GM19023 (cell line): ENCODE results near the gene TRIO.

Experiments
- ATAC-seq: cut with Tn5 transposase; IDR thresholded peaks from one replicate; pipeline ENCODE4 v1.9.1; 2021; ENCODE audit warnings: mild to moderate bottlenecking, moderate library complexity; ENCODE audit not compliant: unreplicated experiment

The TRIO gene

DNA sequence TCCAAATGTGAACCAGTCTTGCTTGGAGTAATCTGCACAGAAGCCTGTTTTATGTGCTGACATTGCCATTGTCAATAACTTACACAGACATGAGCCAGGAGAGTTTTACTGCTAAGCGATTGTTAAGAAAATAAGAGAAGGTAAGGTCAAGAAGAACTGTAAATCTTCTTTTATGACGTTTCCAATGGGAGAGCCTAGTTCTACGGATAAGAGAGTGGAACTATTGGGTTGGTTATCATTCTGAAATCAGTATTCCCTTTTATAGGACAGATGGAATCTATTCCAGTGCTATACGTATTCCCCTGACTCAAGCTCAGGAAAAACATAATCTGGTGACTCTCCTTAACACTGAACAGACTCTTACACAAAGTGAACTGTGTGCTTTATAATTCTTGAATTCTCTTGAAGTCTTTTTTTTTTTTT lies 300.5 kb downstream of the TRIO start:
- ATAC-seq, result no peak

GRCh38 chr5:14444161-14444560 lies 301.0 kb downstream of the TRIO start:
- ATAC-seq, result no peak

GRCh38 chr5:14445013-14445412 lies 301.9 kb downstream of the TRIO start:
- ATAC-seq, result no peak

GRCh38 chr5:14445576-14446290 lies 302.6 kb downstream of the TRIO start:
- ATAC-seq, result no peak

- ATAC-seq, result peak; percentile 64
These were observed 305.1 kb downstream of the TRIO start for GRCh38 chr5:14447958-14448911.

GRCh38 chr5:14449052-14449661 lies 306.0 kb downstream of the TRIO start:
- no peak for ATAC-seq

DNA sequence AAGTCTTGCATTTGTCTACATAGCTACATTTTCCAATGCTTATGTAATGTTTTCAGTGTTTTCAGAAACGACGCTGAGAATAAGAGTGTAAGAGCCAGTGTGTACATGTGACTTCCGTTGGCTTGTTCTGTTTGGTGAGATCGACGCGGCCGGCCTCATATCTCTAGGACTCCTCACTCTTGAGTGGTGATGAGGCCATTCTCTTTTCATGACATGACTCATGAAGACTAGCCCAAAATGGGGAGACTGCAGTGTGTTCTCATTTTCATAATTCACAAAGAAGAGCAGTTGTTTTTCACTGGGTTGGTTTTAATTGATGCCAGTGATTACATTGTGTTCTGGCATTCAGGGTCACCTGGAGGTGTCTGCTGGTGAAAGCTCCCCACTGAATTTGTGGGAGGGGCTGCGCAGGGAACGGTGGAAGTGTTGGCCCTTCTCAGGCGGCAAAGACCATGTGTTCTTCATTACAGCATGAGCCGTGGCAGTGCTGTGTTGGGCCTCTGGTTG lies 306.9 kb downstream of the TRIO start:
- no peak for ATAC-seq

GRCh38 chr5:14450742-14451141 lies 307.6 kb downstream of the TRIO start:
- no peak for ATAC-seq

- ATAC-seq, result no peak
These were observed 308.7 kb downstream of the TRIO start for GRCh38 chr5:14451871-14452270.

DNA sequence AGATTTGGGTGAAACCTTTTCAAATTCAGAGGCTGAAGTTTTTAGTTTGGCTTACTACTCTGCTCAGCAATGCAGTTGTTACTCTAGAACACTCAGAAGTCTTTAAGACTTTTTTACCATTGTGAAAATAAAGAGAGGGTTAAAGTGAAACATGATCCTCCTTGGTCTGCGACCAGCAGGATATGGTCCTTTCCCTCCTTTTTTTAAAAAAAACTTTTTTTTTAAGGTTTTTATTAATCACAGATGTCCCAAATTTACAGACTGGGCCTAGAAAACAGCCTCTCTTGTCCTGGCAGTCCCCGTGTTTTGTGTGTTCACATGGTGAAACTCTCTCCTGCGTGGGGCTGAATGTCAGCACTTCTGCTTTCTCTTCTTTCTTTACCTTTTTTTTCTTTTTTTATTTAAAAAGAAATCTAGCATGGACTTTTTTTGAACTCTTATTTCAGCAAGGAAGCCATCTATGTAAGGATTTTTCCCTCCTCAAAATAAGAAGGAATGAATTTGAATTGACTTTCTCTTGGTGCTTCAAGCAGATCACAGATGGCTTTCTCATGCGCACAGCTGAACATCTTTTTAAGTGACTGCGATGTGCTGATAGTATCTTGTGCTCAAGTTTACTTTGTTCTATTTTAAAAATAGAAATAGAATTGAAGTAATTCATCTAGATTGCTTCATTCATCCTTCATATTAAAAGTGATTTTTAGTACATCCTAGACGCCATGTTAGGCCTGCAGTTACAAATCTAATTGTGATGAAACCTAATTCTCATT lies 309.7 kb downstream of the TRIO start:
- no peak for ATAC-seq

DNA sequence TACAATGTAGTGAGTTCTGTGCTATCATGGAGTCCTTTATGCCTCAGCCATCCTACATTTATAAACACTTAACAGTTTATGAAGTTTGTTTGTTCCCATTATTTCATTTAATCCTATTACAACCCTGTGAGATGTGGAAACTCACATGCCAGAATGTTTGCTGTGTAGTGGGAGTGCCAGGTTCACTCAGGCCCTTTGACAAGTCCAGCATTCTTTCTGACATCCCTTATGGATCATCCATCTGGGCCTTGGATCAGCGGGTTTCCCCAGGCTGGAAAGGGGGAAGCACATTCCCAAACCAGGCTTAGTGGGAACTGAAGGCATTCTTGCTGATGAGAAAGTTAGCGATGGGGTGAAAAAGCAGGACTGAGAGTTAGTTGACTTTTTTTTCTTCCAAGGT lies 310.3 kb downstream of the TRIO start:
- ATAC-seq, result no peak

GRCh38 chr5:14455814-14456321 lies 312.7 kb downstream of the TRIO start:
- no peak for ATAC-seq

- ATAC-seq, result no peak
These were observed 314.3 kb downstream of the TRIO start for GRCh38 chr5:14457476-14457875.

- ATAC-seq, result no peak
These were observed 315.3 kb downstream of the TRIO start for GRCh38 chr5:14458414-14458813.

DNA sequence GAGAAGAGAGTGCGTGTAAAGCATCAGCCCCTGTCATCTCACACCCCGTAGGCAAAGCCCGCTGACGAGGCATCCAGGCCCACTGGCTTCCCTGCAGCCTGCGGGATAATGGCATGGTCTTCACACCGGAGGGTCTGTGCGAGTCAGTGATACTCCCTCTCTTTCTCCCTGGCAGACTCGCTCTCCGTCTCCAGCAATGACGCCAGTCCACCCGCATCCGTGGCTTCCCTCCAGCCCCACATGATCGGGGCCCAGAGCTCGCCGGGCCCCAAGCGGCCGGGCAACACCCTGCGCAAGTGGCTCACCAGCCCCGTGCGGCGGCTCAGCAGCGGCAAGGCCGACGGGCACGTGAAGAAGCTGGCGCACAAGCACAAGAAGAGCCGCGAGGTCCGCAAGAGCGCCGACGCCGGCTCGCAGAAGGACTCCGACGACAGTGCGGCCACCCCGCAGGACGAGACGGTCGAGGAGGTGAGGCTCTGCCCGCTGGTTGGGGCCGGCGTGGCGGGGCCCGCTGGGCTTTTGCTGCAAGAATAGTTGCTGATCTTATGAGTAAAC lies 317.8 kb downstream of the TRIO start:
- ATAC-seq, result no peak

GRCh38 chr5:14462681-14463080 lies 319.5 kb downstream of the TRIO start:
- no peak for ATAC-seq

DNA sequence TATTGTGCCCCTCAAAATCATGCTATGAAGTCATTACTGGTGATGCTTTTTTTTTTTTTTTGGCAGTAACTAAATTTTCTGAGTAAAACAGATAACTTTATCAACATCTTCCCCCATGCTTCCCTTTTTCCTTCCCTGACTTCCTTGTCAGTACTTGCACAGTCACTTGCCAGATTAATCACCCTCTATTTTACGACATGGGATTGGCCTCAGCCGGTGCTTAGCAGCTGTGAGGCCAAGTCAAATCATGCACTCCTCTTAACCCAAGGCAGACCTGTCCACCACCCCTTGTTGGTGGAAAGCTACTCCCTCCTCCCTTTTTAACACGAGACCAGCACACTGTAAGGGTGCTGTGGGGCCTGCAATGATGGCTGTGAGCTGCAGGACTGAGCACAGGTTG lies 320.5 kb downstream of the TRIO start:
- ATAC-seq, result no peak

- ATAC-seq, result no peak
These were observed 321.0 kb downstream of the TRIO start for GRCh38 chr5:14464096-14464495.

DNA sequence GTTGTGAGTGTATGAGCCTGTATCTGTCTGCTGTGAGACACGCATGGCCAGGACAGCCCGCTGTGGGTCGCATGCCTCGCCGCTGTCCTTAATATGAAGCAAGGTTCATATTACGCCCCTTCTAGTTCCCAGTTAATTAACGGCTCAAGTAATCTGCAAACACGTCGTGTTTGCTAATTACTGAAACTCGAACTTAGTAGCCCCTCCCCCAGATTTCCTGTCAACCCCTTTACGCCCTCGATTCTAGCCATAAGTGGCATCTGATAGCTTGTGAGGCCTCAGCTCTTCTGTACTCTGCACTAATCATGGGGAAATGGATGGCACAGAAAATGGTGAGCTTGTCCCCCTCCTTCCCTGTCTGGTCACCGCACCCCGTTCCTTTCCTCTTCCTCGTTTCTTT lies 321.5 kb downstream of the TRIO start:
- ATAC-seq, result no peak

GRCh38 chr5:14465116-14465515 lies 322.0 kb downstream of the TRIO start:
- ATAC-seq, result no peak
